Activated CD4-positive, CD25-positive, alpha-beta regulatory T cell (primary cell): ENCODE measurements around the gene SEMA6C.

ENCODE experiments used
- DNase-seq, 4 experiments: peaks; one replicate each; lab custom pipeline; 2025; lab: John Stamatoyannopoulos, UW

SEMA6C gene

GRCh38 chr1:151158326-151158725, 11.9 kb upstream of the SEMA6C start:
- DNase-seq, result no peak

- peak in 2 of 4 experiments; percentile 15 to 29 for DNase-seq
These were observed 10.7 kb upstream of the SEMA6C start for GRCh38 chr1:151157067-151157531.

GRCh38 chr1:151156515-151156819, 10.0 kb upstream of the SEMA6C start, which contains the start of gene TNFAIP8L2:
TSS of gene TNFAIP8L2 (plus strand) at chr1:151156649. CDS start at chr1:151158698, 2,049 bp downstream.
- DNase-seq, result peak; percentile 39 to 64 (median 44)

GRCh38 chr1:151147665-151148064, 1.2 kb upstream of the SEMA6C start:
- no peak for DNase-seq

GRCh38 chr1:151147132-151147503, 687 bp upstream of the SEMA6C start:
- no peak for DNase-seq

GRCh38 chr1:151146072-151146411, 389 bp downstream of the SEMA6C start:
- DNase-seq, result no peak

- no peak for DNase-seq
These were observed 943 bp downstream of the SEMA6C start for GRCh38 chr1:151145304-151146071.

GRCh38 chr1:151144474-151145303, 1.7 kb downstream of the SEMA6C start:
- no peak for DNase-seq

GRCh38 chr1:151143986-151144385, 2.4 kb downstream of the SEMA6C start:
- no peak for DNase-seq

- DNase-seq, result no peak
These were observed 3.4 kb downstream of the SEMA6C start for GRCh38 chr1:151143057-151143435.

- no peak for DNase-seq
These were observed 3.9 kb downstream of the SEMA6C start for GRCh38 chr1:151142411-151143056.

- no peak for DNase-seq
These were observed 8.6 kb downstream of the SEMA6C start for GRCh38 chr1:151137789-151138188.

- no peak for DNase-seq
These were observed 10.7 kb downstream of the SEMA6C start for GRCh38 chr1:151135433-151136385.

- DNase-seq, result no peak
These were observed 11.4 kb downstream of the SEMA6C start for GRCh38 chr1:151134991-151135390.

- no peak for DNase-seq
These were observed 12.0 kb downstream of the SEMA6C start for GRCh38 chr1:151134396-151134795.

GRCh38 chr1:151133018-151133806, 13.2 kb downstream of the SEMA6C start:
- no peak for DNase-seq

GRCh38 chr1:151132335-151133017, 14.0 kb downstream of the SEMA6C start:
- DNase-seq, result no peak

GRCh38 chr1:151131701-151132334, 14.6 kb downstream of the SEMA6C start:
- DNase-seq, result no peak

- peak; percentile 39 to 64 (median 50) for DNase-seq
These were observed 15.3 kb downstream of the SEMA6C start for GRCh38 chr1:151130987-151131586.
